ENCODE results near the gene FNDC8. TPM values are rescaled to one million over a fixed set of nuclear protein-coding genes. Genes with fewer than 3 reads are reported as not detected.

Gene FNDC8
- total and polyA plus RNA-seq, 9 of the 15 experiments (the other 6 are each of a cell fraction or from before 2014, with no cell fraction given): 0.04 TPM; not detected in 8

DNA sequence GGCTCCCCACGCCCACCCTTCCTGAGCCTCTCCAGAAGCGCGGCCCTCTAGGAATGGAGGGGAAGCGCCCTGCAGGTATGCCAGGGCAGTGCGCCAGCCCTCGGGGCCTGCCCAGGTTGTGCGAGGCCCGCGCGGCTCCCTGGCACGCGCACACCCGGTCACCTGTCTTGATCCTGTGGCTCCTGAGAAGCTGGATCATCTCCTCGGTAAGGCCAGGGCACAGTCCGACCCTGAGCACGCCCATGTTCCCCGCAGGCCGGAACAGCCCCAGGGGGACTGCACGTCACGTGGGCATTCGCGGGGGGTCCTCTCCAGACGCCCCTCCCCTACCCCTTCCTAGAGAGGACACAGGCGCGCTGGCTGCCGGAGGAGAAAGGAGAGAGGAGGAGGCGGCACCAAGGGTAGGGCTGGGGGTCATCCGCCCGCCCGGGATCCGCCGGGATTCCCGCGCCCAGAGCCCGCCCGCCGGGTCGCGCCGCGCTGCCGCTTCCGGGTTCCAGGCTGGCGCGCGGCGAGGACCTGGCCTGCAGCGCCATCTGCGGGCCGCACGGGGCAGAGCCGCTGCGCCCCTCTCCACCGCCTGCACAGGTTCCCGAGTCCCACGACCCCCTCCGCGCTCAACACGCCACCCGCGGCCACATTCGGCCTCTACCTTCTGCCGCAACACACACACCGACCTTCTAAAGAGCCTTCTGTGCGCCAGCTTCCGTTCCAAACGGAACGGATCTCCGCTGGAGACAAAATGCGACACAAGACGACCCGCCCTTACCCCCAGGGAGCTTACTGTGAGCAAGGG, 1.8 kb upstream of the FNDC8 start, which contains the start of gene RAD51D (continued):
- no peak for TF ChIP-seq SMARCC2 (IDR thresholded peaks at IDR 0.05; ENCODE audit: low read depth)
- peak; percentile 97 for TF ChIP-seq ZBTB7A (IDR thresholded peaks at IDR 0.05; ENCODE audit: borderline replicate concordance, control insufficient read depth, low read depth, low read length)
- TF ChIP-seq, protein P1, sequence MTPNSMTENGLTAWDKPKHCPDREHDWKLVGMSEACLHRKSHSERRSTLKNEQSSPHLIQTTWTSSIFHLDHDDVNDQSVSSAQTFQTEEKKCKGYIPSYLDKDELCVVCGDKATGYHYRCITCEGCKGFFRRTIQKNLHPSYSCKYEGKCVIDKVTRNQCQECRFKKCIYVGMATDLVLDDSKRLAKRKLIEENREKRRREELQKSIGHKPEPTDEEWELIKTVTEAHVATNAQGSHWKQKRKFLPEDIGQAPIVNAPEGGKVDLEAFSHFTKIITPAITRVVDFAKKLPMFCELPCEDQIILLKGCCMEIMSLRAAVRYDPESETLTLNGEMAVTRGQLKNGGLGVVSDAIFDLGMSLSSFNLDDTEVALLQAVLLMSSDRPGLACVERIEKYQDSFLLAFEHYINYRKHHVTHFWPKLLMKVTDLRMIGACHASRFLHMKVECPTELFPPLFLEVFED (CRISPR knock-in tag; conservative IDR thresholded peaks at IDR 0.05): no peak
- TF ChIP-seq MNT (conservative IDR thresholded peaks at IDR 0.05): peak; percentile 72 to 90
- TF ChIP-seq ZC3H8 (IDR thresholded peaks at IDR 0.05): no peak
- peak; percentile 26; the same call in 1 of the 2 replicates for TF ChIP-seq TCF3 (CRISPR knock-in tag; IDR thresholded peaks at IDR 0.05)
- TF ChIP-seq TFAP4 (CRISPR knock-in tag; IDR thresholded peaks at IDR 0.05; ENCODE audit: borderline replicate concordance): peak; percentile 17; the same call in 1 of the 2 replicates
- TF ChIP-seq HIVEP1 (CRISPR knock-in tag; IDR thresholded peaks at IDR 0.05): no peak
- TF ChIP-seq POLR3A (IDR thresholded peaks at IDR 0.05; ENCODE audit: borderline replicate concordance, extremely low read depth, insufficient read depth, insufficient read length): no peak
- 0 out of 2 replicates have a peak, but pooled peaks have one; percentile 11 for TF ChIP-seq GABPB1 (CRISPR knock-in tag; IDR thresholded peaks at IDR 0.05)
- peak; percentile 81; the same call in 1 of the 2 replicates for TF ChIP-seq GATAD2A (IDR thresholded peaks at IDR 0.05)
- no peak for TF ChIP-seq ZNF217 (CRISPR knock-in tag; IDR thresholded peaks at IDR 0.05)
- TF ChIP-seq ZBTB11 (CRISPR knock-in tag; IDR thresholded peaks at IDR 0.05): peak in 1 of 3 experiments; percentile 51; a peak in 1 of 6 replicates
- TF ChIP-seq MEF2D (tag; conservative IDR thresholded peaks at IDR 0.05; ENCODE audit: low read depth): no peak
- TF ChIP-seq HNRNPK (IDR thresholded peaks at IDR 0.05; ENCODE audit: low read depth, low read length, poor library complexity, severe bottlenecking): no peak
- TF ChIP-seq FOXP1 (CRISPR knock-in tag; IDR thresholded peaks at IDR 0.05): no peak
- TF ChIP-seq, protein P2, sequence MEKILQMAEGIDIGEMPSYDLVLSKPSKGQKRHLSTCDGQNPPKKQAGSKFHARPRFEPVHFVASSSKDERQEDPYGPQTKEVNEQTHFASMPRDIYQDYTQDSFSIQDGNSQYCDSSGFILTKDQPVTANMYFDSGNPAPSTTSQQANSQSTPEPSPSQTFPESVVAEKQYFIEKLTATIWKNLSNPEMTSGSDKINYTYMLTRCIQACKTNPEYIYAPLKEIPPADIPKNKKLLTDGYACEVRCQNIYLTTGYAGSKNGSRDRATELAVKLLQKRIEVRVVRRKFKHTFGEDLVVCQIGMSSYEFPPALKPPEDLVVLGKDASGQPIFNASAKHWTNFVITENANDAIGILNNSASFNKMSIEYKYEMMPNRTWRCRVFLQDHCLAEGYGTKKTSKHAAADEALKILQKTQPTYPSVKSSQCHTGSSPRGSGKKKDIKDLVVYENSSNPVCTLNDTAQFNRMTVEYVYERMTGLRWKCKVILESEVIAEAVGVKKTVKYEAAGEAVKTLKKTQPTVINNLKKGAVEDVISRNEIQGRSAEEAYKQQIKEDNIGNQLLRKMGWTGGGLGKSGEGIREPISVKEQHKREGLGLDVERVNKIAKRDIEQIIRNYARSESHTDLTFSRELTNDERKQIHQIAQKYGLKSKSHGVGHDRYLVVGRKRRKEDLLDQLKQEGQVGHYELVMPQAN (IDR thresholded peaks at IDR 0.05; ENCODE audit: borderline replicate concordance): peak; percentile 76
